B cell (primary cell): ENCODE results near the gene HOPX. TPM values are rescaled to one million over a fixed set of nuclear protein-coding genes. Genes with fewer than 3 reads are reported as not detected.

ENCODE experiments used
- ATAC-seq: fragments of 200-7000 bp; cut with Tn5 transposase; one replicate; pipeline ENCODE4 v1.10.0; 2021; ENCODE audit warnings: low read depth, mild to moderate bottlenecking, moderate number of reproducible peaks, moderate library complexity
- CTCF ChIA-PET: fragments of 350-600 bp; sonication (Branson Sonifier 250); formaldehyde crosslinking; loops from one replicate; lab custom pipeline; 2021; ENCODE audit warnings: antibody characterized with exemption, inconsistent platforms; lab: Charles Lee
- POLR2A ChIA-PET: fragments of 350-600 bp; sonication (Branson Sonifier 250); formaldehyde crosslinking; loops from one replicate; lab custom pipeline; 2021; ENCODE audit warnings: antibody characterized with exemption; lab: Charles Lee
- DNase-seq: peaks from one replicate; pipeline ENCODE4 v3.0.0; 2013
- H2AFZ ChIP-seq: 2 replicates; pipeline ENCODE4 v1.6.1; 2012; ENCODE audit warnings: mild to moderate bottlenecking, low read depth, low read length; ENCODE audit not compliant: insufficient read depth, poor library complexity, severe bottlenecking
- H3K27ac ChIP-seq, 2 donors: 1 replicate in 1 of 2; 2 replicates in 1 of 2; pipeline ENCODE4 v1.5.1; 2012 to 2013; ENCODE audit warnings: low read length in 2 of 2, mild to moderate bottlenecking in 2 of 2, moderate library complexity in 1 of 2
- H3K27me3 ChIP-seq, 4 experiments: fragments of 200-600 bp in 1 of 4; sonication (generic) in 1 of 4; replicated peaks in 1 of 4; 1 replicate in 2 of 4; 2 replicates in 2 of 4; pipeline versions ENCODE4 v1.6.1 to v1.7.0; 2013 to 2016; ENCODE audit warnings: low read length in 3 of 4, mild to moderate bottlenecking in 2 of 4, mixed read lengths in 1 of 4, moderate library complexity in 1 of 4; ENCODE audit not compliant: insufficient read depth in 4 of 4, control insufficient read depth in 3 of 4; ENCODE audit errors: control extremely low read depth in 1 of 4
- H3K36me3 ChIP-seq, 2 experiments: replicated peaks in 1 of 2; 1 replicate in 1 of 2; 2 replicates in 1 of 2; pipeline versions ENCODE4 v1.6.1 to v1.7.1; 2013; ENCODE audit warnings: low read length in 1 of 2; ENCODE audit not compliant: insufficient read depth in 2 of 2, control insufficient read depth in 1 of 2; ENCODE audit errors: control extremely low read depth in 1 of 2, extremely low read depth in 1 of 2
- H3K4me1 ChIP-seq, 2 donors: fragments of 200-600 bp in 1 of 2; sonication (generic) in 1 of 2; 1 replicate in 1 of 2; 2 replicates in 1 of 2; pipeline versions ENCODE4 v1.5.1 to v1.6.1; 2013 to 2017; ENCODE audit warnings: low read length in 2 of 2; ENCODE audit not compliant: control insufficient read depth in 2 of 2, insufficient read depth in 2 of 2
- H3K4me2 ChIP-seq: replicated peaks from 2 replicates; pipeline ENCODE3; 2012; ENCODE audit warnings: mild to moderate bottlenecking, low read depth, low read length; ENCODE audit not compliant: poor library complexity, severe bottlenecking
- H3K4me3 ChIP-seq, 5 experiments: fragments of 200-600 bp in 1 of 5; sonication (generic) in 1 of 5; 1 replicate in 3 of 5; 2 replicates in 2 of 5; pipeline versions ENCODE4 v1.5.1 to v1.7.0; 2011 to 2016; ENCODE audit warnings: low read length in 4 of 5, mild to moderate bottlenecking in 4 of 5, low read depth in 2 of 5, control low read depth in 1 of 5, moderate library complexity in 1 of 5; ENCODE audit not compliant: insufficient read depth in 1 of 5; ENCODE audit errors: control extremely low read depth in 1 of 5, extremely low read depth in 1 of 5
- H3K79me2 ChIP-seq: fragments of 200-600 bp; sonication (generic); one replicate; pipeline ENCODE4 v1.6.0; 2016; ENCODE audit warnings: low read length; ENCODE audit not compliant: control insufficient read depth, insufficient read depth
- H3K9ac ChIP-seq: fragments of 200-600 bp; sonication (generic); 2 replicates; pipeline ENCODE4 v1.6.1; 2017; ENCODE audit warnings: mild to moderate bottlenecking, low read length, moderate library complexity
- H3K9me3 ChIP-seq, 3 donors: one replicate each; pipeline versions ENCODE4 v1.6.1 to v1.7.1; 2013; ENCODE audit warnings: low read length in 2 of 3; ENCODE audit not compliant: control insufficient read depth in 2 of 3, insufficient read depth in 1 of 3; ENCODE audit errors: control extremely low read depth in 1 of 3
- H4K20me1 ChIP-seq: 2 replicates; pipeline ENCODE4 v1.6.0; 2012; ENCODE audit warnings: mild to moderate bottlenecking, low read length; ENCODE audit not compliant: insufficient read depth, control insufficient read depth, poor library complexity, severe bottlenecking
- H3K27ac Mint-ChIP-seq: one replicate; pipeline ENCODE4 v1.8.0; 2021; ENCODE audit warnings: mixed read lengths
- H3K27me3 Mint-ChIP-seq: one replicate; pipeline ENCODE4 v1.8.0; 2021; ENCODE audit warnings: mixed read lengths
- H3K4me1 Mint-ChIP-seq: one replicate; pipeline ENCODE4 v1.8.0; 2021; ENCODE audit warnings: mixed read lengths
- H3K4me3 Mint-ChIP-seq: one replicate; pipeline ENCODE4 v1.8.0; 2021; ENCODE audit warnings: mixed read lengths
- H3K9me3 Mint-ChIP-seq: one replicate; pipeline ENCODE4 v1.8.0; 2022; ENCODE audit warnings: mixed read lengths; ENCODE audit not compliant: insufficient read depth
- EZH2 ChIP-seq: IDR thresholded peaks from 2 replicates; pipeline ENCODE4 v1.6.1; 2012; ENCODE audit warnings: borderline replicate concordance, low read depth, mild to moderate bottlenecking, moderate library complexity, low read length; ENCODE audit not compliant: insufficient read depth, poor library complexity, severe bottlenecking
- WGBS: methylation state at CpG from one replicate; pipeline ENCODE4 v1.1.5; 2013; ENCODE audit warnings: missing lambda C conversion rate; ENCODE audit not compliant: insufficient coverage; 5-methylcytosine and 5-hydroxymethylcytosine counted together
- intact Hi-C: fragments of 100-400 bp; cut with micrococcal nuclease; formaldehyde crosslinking; loops from one replicate; pipeline ENCODE4 v1.10.0; 2022
- polyA plus RNA-seq: library from polyadenylated mRNA; depleted of rRNA; stranded (reverse); fragments of >200 nt; gene quantifications from 2 replicates; pipeline ENCODE4 v1.2.3, GENCODE V29; 2012
- total RNA-seq, 2 donors: library from RNA; stranded (reverse); fragments of 120-200 nt in 1 of 2; gene quantifications; 1 replicate in 1 of 2; 2 replicates in 1 of 2; pipeline versions ENCODE4 v1.2.3 to v1.2.4, GENCODE V29; 2013 to 2022
- TF ChIP-seq, protein P1 (sequence below): fragments of 200-600 bp; IDR thresholded peaks from one replicate; pipeline ENCODE4 v1.8.0; 2022; ENCODE audit warnings: antibody characterized with exemption, mild to moderate bottlenecking

Gene HOPX
- total and polyA plus RNA-seq, 2 donors (not counting 1 experiment from before 2014, with no cell fraction given), result 7.4 to 29.2 TPM

DNA sequence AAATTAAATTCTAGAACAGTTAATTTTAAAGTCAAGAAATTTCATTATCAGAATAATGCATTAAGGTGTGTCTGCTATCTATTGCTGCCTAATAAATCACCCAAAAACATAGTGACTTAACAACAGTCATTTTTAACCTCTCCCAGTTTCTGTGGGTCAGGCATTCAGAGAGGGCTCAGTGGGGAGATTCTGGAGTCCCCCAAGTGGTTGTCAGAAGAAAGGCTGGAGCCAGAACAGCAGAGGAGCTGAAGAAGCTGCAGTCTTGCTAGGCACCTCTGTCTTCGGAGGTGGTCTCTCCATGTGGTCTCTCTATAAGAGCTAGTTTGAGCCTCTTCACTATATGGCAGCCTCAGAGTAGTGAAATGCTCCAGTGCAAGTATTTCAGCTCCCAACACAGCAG lies 9.3 kb upstream of the HOPX start:
- TF ChIP-seq, protein P1, sequence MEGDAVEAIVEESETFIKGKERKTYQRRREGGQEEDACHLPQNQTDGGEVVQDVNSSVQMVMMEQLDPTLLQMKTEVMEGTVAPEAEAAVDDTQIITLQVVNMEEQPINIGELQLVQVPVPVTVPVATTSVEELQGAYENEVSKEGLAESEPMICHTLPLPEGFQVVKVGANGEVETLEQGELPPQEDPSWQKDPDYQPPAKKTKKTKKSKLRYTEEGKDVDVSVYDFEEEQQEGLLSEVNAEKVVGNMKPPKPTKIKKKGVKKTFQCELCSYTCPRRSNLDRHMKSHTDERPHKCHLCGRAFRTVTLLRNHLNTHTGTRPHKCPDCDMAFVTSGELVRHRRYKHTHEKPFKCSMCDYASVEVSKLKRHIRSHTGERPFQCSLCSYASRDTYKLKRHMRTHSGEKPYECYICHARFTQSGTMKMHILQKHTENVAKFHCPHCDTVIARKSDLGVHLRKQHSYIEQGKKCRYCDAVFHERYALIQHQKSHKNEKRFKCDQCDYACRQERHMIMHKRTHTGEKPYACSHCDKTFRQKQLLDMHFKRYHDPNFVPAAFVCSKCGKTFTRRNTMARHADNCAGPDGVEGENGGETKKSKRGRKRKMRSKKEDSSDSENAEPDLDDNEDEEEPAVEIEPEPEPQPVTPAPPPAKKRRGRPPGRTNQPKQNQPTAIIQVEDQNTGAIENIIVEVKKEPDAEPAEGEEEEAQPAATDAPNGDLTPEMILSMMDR, result no peak
- no peak for TF ChIP-seq EZH2

DNA sequence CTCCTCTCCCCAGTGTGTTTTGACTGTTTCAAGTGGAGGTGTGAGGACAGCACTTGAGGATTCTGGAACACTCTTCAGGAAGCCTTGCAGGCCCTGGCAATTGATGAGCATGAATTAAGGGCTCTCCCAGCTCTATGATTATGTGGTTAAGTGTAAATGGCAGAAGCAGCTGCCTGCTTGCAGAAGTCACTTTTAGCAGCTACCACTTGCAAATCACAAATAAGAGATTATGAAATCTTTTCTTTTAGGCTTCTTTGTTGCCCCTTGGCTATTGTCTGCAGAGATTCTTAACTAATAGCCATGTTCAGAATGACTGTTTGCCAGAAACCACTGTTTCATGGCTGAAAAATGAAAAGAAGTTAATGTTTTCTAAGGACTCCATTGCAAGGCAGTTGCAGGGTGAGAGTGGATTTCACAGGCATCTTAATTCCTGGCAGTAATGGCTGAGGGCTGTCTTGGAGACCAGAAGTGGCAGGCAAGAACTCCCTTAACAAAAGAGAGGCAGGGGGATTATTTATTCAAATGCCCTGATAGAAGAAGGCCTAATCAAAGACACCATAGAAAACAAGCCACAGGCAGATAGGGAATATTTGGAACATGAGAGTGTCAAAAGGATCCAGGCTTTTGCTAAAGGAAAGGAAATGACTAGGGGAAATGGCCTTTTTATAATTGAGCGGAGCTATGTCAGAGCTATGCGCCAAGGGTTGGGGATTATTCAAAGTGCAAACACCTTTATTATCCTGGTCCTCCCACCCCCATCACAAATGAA lies 8.3 kb upstream of the HOPX start:
- no peak overlapping the region for H3K27ac ChIP-seq
- POLR2A ChIA-PET, result no interaction called here
- peaks cover 0 to 4% (median 0%) of the 10 kb centered on the region in 3 donors for H3K9me3 ChIP-seq
- DNase-seq (no peak), ATAC-seq (no peak)
- H3K4me2 ChIP-seq, result no peak overlapping the region
- Mint-ChIP-seq H3K27ac (no peak overlapping the region), H3K4me3 (no peak overlapping the region), H3K4me1 (peaks cover 20% of the 10 kb centered on the region), H3K27me3 (peaks cover 3% of the 10 kb centered on the region), H3K9me3 (no peaks in the 10 kb centered on the region)
- intact Hi-C loops, result no loop called here
- WGBS, result no CpG with 5 or more reads among the region's 2 CpGs
- CTCF ChIA-PET, result no interaction called here
- no peak overlapping the region for H3K4me3 ChIP-seq
- H3K79me2 ChIP-seq, result no peaks in the 10 kb centered on the region
- H3K4me1 ChIP-seq, result peaks cover 14 to 16% of the 10 kb centered on the region in 2 donors
- no peaks in the 10 kb centered on the region for H3K36me3 ChIP-seq
- no peak overlapping the region for H2AFZ ChIP-seq
- no peaks in the 10 kb centered on the region for H4K20me1 ChIP-seq
- TF ChIP-seq, protein P1, result no peak
- no peak for TF ChIP-seq EZH2
- H3K9ac ChIP-seq, result no peak overlapping the region
- peaks cover 0 to 2% (median 0%) of the 10 kb centered on the region in 4 experiments for H3K27me3 ChIP-seq

More for the DNA sequence above, 9.3 kb upstream of the HOPX start:
- POLR2A ChIA-PET, result no interaction called here
- no peak for DNase-seq
- Histone ChIP-seq H3K4me3 (no peak overlapping the region), H3K36me3 (no peaks in the 10 kb centered on the region), H3K27ac (no peak overlapping the region), H3K9me3 (peaks cover 0 to 4% (median 0%) of the 10 kb centered on the region in 3 donors), H3K4me2 (no peak overlapping the region), H3K79me2 (no peaks in the 10 kb centered on the region), H3K9ac (no peak overlapping the region), H2AFZ (no peak overlapping the region), H3K27me3 (peaks cover 0 to 2% (median 0%) of the 10 kb centered on the region in 4 experiments), H4K20me1 (no peaks in the 10 kb centered on the region), H3K4me1 (peaks cover 14 to 16% of the 10 kb centered on the region in 2 donors)
- no peak for ATAC-seq
- no peak overlapping the region for H3K27ac Mint-ChIP-seq
- intact Hi-C loops, result no loop called here
- peaks cover 20% of the 10 kb centered on the region for H3K4me1 Mint-ChIP-seq
- no peak overlapping the region for H3K4me3 Mint-ChIP-seq
- CTCF ChIA-PET, result no interaction called here
- WGBS, result 86% methylated on average over 1 of the region's 1 CpG
- H3K9me3 Mint-ChIP-seq, result no peaks in the 10 kb centered on the region
- H3K27me3 Mint-ChIP-seq, result no peaks in the 10 kb centered on the region
